B cell (primary cell): ENCODE measurements around the gene KCNN1.

Source experiments
- EZH2 ChIP-seq: IDR thresholded peaks from 2 replicates; pipeline ENCODE4 v1.6.1; 2012; ENCODE audit warnings: borderline replicate concordance, low read depth, mild to moderate bottlenecking, moderate library complexity, low read length; ENCODE audit not compliant: insufficient read depth, poor library complexity, severe bottlenecking
- TF ChIP-seq, protein P1 (sequence below): fragments of 200-600 bp; IDR thresholded peaks from one replicate; pipeline ENCODE4 v1.8.0; 2022; ENCODE audit warnings: antibody characterized with exemption, mild to moderate bottlenecking

DNA sequence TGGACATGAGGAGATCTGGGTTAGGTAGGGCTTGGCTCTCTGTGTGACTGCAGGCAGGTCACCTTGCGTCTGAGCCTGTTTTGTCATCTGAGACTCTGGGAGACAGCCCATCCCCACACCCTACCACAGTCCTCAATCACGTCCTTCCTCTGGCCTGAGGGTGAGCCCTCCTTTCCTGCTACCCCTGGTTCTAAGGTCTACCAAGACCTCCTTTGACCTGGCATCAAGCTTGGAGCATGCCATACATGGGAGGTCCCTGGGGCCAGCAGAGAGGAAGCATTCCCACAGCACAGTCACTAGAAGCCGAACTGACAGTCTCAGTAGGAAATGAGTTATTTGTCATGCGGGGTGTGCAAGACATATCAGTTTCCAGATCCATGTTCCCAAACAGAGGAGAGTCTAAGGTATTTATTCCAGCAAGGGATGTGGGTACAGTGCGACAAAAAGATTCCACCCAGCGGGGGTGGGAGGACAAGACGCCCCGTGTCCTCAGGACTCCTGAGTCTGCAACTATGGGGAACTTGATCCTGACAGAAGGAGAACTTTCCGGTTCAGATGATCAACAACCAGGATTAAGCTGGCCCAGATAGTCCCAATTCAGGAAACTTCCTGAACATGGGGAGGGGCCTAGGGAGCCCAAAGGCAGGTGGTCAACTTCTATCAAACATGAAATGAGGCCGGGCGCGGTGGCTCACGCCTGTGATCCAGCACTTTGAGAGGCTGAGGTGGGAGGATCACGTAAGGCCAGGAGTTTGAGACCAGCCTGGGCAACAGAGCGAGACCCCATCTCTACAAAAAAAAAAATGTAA, 50.6 kb downstream of the KCNN1 start:
- TF ChIP-seq, protein P1, sequence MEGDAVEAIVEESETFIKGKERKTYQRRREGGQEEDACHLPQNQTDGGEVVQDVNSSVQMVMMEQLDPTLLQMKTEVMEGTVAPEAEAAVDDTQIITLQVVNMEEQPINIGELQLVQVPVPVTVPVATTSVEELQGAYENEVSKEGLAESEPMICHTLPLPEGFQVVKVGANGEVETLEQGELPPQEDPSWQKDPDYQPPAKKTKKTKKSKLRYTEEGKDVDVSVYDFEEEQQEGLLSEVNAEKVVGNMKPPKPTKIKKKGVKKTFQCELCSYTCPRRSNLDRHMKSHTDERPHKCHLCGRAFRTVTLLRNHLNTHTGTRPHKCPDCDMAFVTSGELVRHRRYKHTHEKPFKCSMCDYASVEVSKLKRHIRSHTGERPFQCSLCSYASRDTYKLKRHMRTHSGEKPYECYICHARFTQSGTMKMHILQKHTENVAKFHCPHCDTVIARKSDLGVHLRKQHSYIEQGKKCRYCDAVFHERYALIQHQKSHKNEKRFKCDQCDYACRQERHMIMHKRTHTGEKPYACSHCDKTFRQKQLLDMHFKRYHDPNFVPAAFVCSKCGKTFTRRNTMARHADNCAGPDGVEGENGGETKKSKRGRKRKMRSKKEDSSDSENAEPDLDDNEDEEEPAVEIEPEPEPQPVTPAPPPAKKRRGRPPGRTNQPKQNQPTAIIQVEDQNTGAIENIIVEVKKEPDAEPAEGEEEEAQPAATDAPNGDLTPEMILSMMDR = no peak
- no peak for TF ChIP-seq EZH2
